ENCODE results near the gene TMEM151B.

TMEM151B gene

GRCh38 chr6:44222486-44223318 is 47.5 kb upstream of the TMEM151B start:
- Histone ChIP-seq H2AK5ac (ENCODE audit: low read length) (peak overlapping the region; percentile 40), H3K4me1 (ENCODE audit: control insufficient read depth in 1 of 2, insufficient read depth in 2 of 2, low read length in 2 of 2) (peaks cover 60 to 65% of the 10 kb centered on the region in 2 experiments), H3K4ac (ENCODE audit: low read depth, low read length) (no peak overlapping the region), H3K9me3 (ENCODE audit: insufficient read depth, low read depth, low read length) (no peaks in the 10 kb centered on the region), H3K18ac (ENCODE audit: low read length) (peak overlapping the region; percentile 26), H3K36me3 (ENCODE audit: control insufficient read depth in 1 of 2, insufficient read depth in 2 of 2, low read length in 2 of 2) (no peaks in the 10 kb centered on the region), H3K4me2 (ENCODE audit: low read length) (peak overlapping the region; percentile 88), H3K79me1 (ENCODE audit: low read length) (peaks cover 36% of the 10 kb centered on the region), H2BK5ac (ENCODE audit: low read depth, low read length, poor library complexity) (no peak overlapping the region), H3K9ac (ENCODE audit: low read length) (no peak overlapping the region), H2BK12ac (ENCODE audit: low read length) (peak overlapping the region; percentile 6), H3K4me3 (ENCODE audit: low read depth, low read length) (peak overlapping the region; percentile 33), H3K27ac (ENCODE audit: low read depth, low read length) (no peak overlapping the region), H3K79me2 (ENCODE audit: control insufficient read depth, insufficient read depth, low read length, poor library complexity) (peaks cover 7% of the 10 kb centered on the region), H4K12ac (ENCODE audit: low read depth, low read length) (no peak overlapping the region), H4K91ac (ENCODE audit: low read depth, low read length) (peak overlapping the region; percentile 16), H4K8ac (ENCODE audit: low read depth, low read length) (peak overlapping the region; percentile 0), H3K23ac (ENCODE audit: low read length) (no peak overlapping the region), H2AFZ (ENCODE audit: insufficient read depth, low read length, poor library complexity) (peak overlapping the region; percentile 30), H3K14ac (ENCODE audit: low read length) (peak overlapping the region; percentile 58), H2BK120ac (ENCODE audit: insufficient read depth, low read length, poor library complexity) (peak overlapping the region; percentile 41), H3K27me3 (ENCODE audit: insufficient read depth, low read length) (no peaks in the 10 kb centered on the region)
- DNase-seq = no peak
- WGBS (ENCODE audit: extremely low coverage, insufficient coverage, insufficient read length) = no CpG with 5 or more reads among the region's 26 CpGs

- Histone ChIP-seq H4K91ac (ENCODE audit: low read depth, low read length) (peak within 1 kb of the TSS; percentile 16), H3K27me3 (ENCODE audit: insufficient read depth, low read length) (no peaks in the 10 kb centered on the region)
Measured at GRCh38 chr6:44223319-44224028, 46.8 kb upstream of the TMEM151B start, which contains the start of gene SLC29A1. SLC29A1 (plus strand) TSS chr6:44223595; CDS start chr6:44227314, 3,719 bp downstream.

GRCh38 chr6:44224029-44224964 is 46.0 kb upstream of the TMEM151B start:
- Histone ChIP-seq H3K4ac (ENCODE audit: low read depth, low read length) (peak overlapping the region; percentile 43), H2AK5ac (ENCODE audit: low read length) (no peak overlapping the region), H3K4me3 (ENCODE audit: low read depth, low read length) (peak overlapping the region; percentile 62), H3K27ac (ENCODE audit: low read depth, low read length) (no peak overlapping the region), H3K36me3 (ENCODE audit: control insufficient read depth in 1 of 2, insufficient read depth in 2 of 2, low read length in 2 of 2) (peaks cover 9% of the 10 kb centered on the region in 2 experiments), H3K14ac (ENCODE audit: low read length) (peak overlapping the region; percentile 12), H3K9me3 (ENCODE audit: insufficient read depth, low read depth, low read length) (no peaks in the 10 kb centered on the region), H2BK12ac (ENCODE audit: low read length) (no peak overlapping the region), H3K79me1 (ENCODE audit: low read length) (peaks cover 27% of the 10 kb centered on the region), H3K4me1 (ENCODE audit: control insufficient read depth in 1 of 2, insufficient read depth in 2 of 2, low read length in 2 of 2) (peaks cover 60 to 64% of the 10 kb centered on the region in 2 experiments), H3K9ac (ENCODE audit: low read length) (no peak overlapping the region), H2BK120ac (ENCODE audit: insufficient read depth, low read length, poor library complexity) (peak overlapping the region; percentile 4), H4K91ac (ENCODE audit: low read depth, low read length) (no peak overlapping the region), H3K4me2 (ENCODE audit: low read length) (peak overlapping the region; percentile 88), H4K8ac (ENCODE audit: low read depth, low read length) (no peak overlapping the region), H3K23ac (ENCODE audit: low read length) (no peak overlapping the region), H3K18ac (ENCODE audit: low read length) (peak overlapping the region; percentile 20), H3K27me3 (ENCODE audit: insufficient read depth, low read length) (no peaks in the 10 kb centered on the region), H2BK5ac (ENCODE audit: low read depth, low read length, poor library complexity) (no peak overlapping the region), H3K79me2 (ENCODE audit: control insufficient read depth, insufficient read depth, low read length, poor library complexity) (peaks cover 7% of the 10 kb centered on the region), H2AFZ (ENCODE audit: insufficient read depth, low read length, poor library complexity) (peak overlapping the region; percentile 1), H4K12ac (ENCODE audit: low read depth, low read length) (no peak overlapping the region)
- peak in 1 of 2 donors; percentile 59 for DNase-seq
- WGBS (ENCODE audit: extremely low coverage, insufficient coverage, insufficient read length) = no CpG with 5 or more reads among the region's 18 CpGs

More at GRCh38 chr6:44223319-44224028, 46.8 kb upstream of the TMEM151B start, which contains the start of gene SLC29A1:
- peak within 1 kb of the TSS; percentile 72 for H3K18ac ChIP-seq (ENCODE audit: low read length)
- peak within 1 kb of the TSS; percentile 0 for H2BK120ac ChIP-seq (ENCODE audit: insufficient read depth, low read length, poor library complexity)
- H3K23ac ChIP-seq (ENCODE audit: low read length) = no peak within 1 kb of the TSS
- WGBS (ENCODE audit: extremely low coverage, insufficient coverage, insufficient read length) = no CpG with 5 or more reads among the region's 73 CpGs
- peak within 1 kb of the TSS; percentile 43 for H3K4ac ChIP-seq (ENCODE audit: low read depth, low read length)
- H3K4me1 ChIP-seq (ENCODE audit: control insufficient read depth in 1 of 2, insufficient read depth in 2 of 2, low read length in 2 of 2) = peaks cover 62 to 66% of the 10 kb centered on the region in 2 experiments
- H3K27ac ChIP-seq (ENCODE audit: low read depth, low read length) = no peak within 1 kb of the TSS
- peak within 1 kb of the TSS; percentile 0 for H4K8ac ChIP-seq (ENCODE audit: low read depth, low read length)
- peak within 1 kb of the TSS; percentile 88 for H3K4me2 ChIP-seq (ENCODE audit: low read length)
- H3K14ac ChIP-seq (ENCODE audit: low read length) = peak within 1 kb of the TSS; percentile 71
- no peaks in the 10 kb centered on the region for H3K9me3 ChIP-seq (ENCODE audit: insufficient read depth, low read depth, low read length)
- no peak within 1 kb of the TSS for H4K12ac ChIP-seq (ENCODE audit: low read depth, low read length)
- no peak within 1 kb of the TSS for H2BK5ac ChIP-seq (ENCODE audit: low read depth, low read length, poor library complexity)
- H3K9ac ChIP-seq (ENCODE audit: low read length) = no peak within 1 kb of the TSS
- peaks cover 35% of the 10 kb centered on the region for H3K79me1 ChIP-seq (ENCODE audit: low read length)
- H3K79me2 ChIP-seq (ENCODE audit: control insufficient read depth, insufficient read depth, low read length, poor library complexity) = peaks cover 7% of the 10 kb centered on the region
- H3K36me3 ChIP-seq (ENCODE audit: control insufficient read depth in 1 of 2, insufficient read depth in 2 of 2, low read length in 2 of 2) = peaks cover 2% of the 10 kb centered on the region in 2 experiments
- H2BK12ac ChIP-seq (ENCODE audit: low read length) = peak within 1 kb of the TSS; percentile 6
- peak within 1 kb of the TSS; percentile 62 for H3K4me3 ChIP-seq (ENCODE audit: low read depth, low read length)
- H2AK5ac ChIP-seq (ENCODE audit: low read length) = peak within 1 kb of the TSS; percentile 40
- peak in 1 of 2 donors; percentile 57 for DNase-seq
- peak within 1 kb of the TSS; percentile 30 for H2AFZ ChIP-seq (ENCODE audit: insufficient read depth, low read length, poor library complexity)

- peak; percentile 90 to 95 for DNase-seq
- no CpG with 5 or more reads among the region's 4 CpGs for WGBS (ENCODE audit: extremely low coverage, insufficient coverage, insufficient read length)
- no peak overlapping the region for H3K23ac ChIP-seq (ENCODE audit: low read length)
- H3K27me3 ChIP-seq (ENCODE audit: insufficient read depth, low read length) = no peaks in the 10 kb centered on the region
- no peak overlapping the region for H3K18ac ChIP-seq (ENCODE audit: low read length)
- peaks cover 25% of the 10 kb centered on the region for H3K79me1 ChIP-seq (ENCODE audit: low read length)
- H3K27ac ChIP-seq (ENCODE audit: low read depth, low read length) = no peak overlapping the region
- H2BK120ac ChIP-seq (ENCODE audit: insufficient read depth, low read length, poor library complexity) = no peak overlapping the region
- H3K9ac ChIP-seq (ENCODE audit: low read length) = no peak overlapping the region
- H3K14ac ChIP-seq (ENCODE audit: low read length) = no peak overlapping the region
- no peak overlapping the region for H2AFZ ChIP-seq (ENCODE audit: insufficient read depth, low read length, poor library complexity)
- H3K36me3 ChIP-seq (ENCODE audit: control insufficient read depth in 1 of 2, insufficient read depth in 2 of 2, low read length in 2 of 2) = peaks cover 16% of the 10 kb centered on the region in 2 experiments
- no peak overlapping the region for H4K8ac ChIP-seq (ENCODE audit: low read depth, low read length)
- H3K4ac ChIP-seq (ENCODE audit: low read depth, low read length) = no peak overlapping the region
- no peaks in the 10 kb centered on the region for H3K9me3 ChIP-seq (ENCODE audit: insufficient read depth, low read depth, low read length)
- H2AK5ac ChIP-seq (ENCODE audit: low read length) = no peak overlapping the region
- no peak overlapping the region for H4K12ac ChIP-seq (ENCODE audit: low read depth, low read length)
- H3K4me3 ChIP-seq (ENCODE audit: low read depth, low read length) = no peak overlapping the region
- H3K4me1 ChIP-seq (ENCODE audit: control insufficient read depth in 1 of 2, insufficient read depth in 2 of 2, low read length in 2 of 2) = peaks cover 60 to 65% of the 10 kb centered on the region in 2 experiments
- no peak overlapping the region for H2BK5ac ChIP-seq (ENCODE audit: low read depth, low read length, poor library complexity)
- no peak overlapping the region for H2BK12ac ChIP-seq (ENCODE audit: low read length)
- peak overlapping the region; percentile 88 for H3K4me2 ChIP-seq (ENCODE audit: low read length)
- peaks cover 7% of the 10 kb centered on the region for H3K79me2 ChIP-seq (ENCODE audit: control insufficient read depth, insufficient read depth, low read length, poor library complexity)
- H4K91ac ChIP-seq (ENCODE audit: low read depth, low read length) = no peak overlapping the region
Measured at GRCh38 chr6:44224965-44225305, 45.3 kb upstream of the TMEM151B start.

All from trophoblast cell (in vitro differentiated cells and primary cell).